ENCODE data around the gene SYCE1.

SYCE1 gene

DNA sequence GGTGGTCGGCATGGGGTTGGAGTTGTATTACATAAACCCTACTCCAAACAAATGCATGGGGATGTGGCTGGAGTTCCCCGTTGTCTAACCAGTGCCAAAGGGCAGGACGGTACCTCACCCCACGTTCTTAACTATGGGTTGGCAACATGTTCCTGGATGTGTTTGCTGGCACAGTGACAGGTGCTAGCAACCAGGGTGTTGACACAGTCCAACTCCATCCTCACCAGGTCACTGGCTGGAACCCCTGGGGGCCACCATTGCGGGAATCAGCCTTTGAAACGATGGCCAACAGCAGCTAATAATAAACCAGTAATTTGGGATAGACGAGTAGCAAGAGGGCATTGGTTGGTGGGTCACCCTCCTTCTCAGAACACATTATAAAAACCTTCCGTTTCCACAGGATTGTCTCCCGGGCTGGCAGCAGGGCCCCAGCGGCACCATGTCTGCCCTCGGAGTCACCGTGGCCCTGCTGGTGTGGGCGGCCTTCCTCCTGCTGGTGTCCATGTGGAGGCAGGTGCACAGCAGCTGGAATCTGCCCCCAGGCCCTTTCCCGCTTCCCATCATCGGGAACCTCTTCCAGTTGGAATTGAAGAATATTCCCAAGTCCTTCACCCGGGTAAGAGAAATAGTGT lies 38.3 kb downstream of the SYCE1 start, which contains the start of gene CYP2E1:
TSS of gene CYP2E1 (plus strand) at position 407 of the 632 bp plus-strand sequence. CDS start at position 440, 33 bp downstream.
- Histone ChIP-seq H3K9me3 (ENCODE audit: insufficient read depth, low read length, severe bottlenecking) (peaks cover 4% of the 10 kb centered on the region), H3K4me2 (ENCODE audit: insufficient read depth, low read length) (no peak within 1 kb of the TSS), H2AFZ (ENCODE audit: low read depth, low read length) (no peak within 1 kb of the TSS), H3K9ac (ENCODE audit: low read depth, low read length) (no peak within 1 kb of the TSS), H3K4me1 (ENCODE audit: insufficient read depth, low read length) (no peaks in the 10 kb centered on the region), H3K27ac (ENCODE audit: low read length) (no peak within 1 kb of the TSS), H3K27me3 (ENCODE audit: insufficient read depth, low read length, poor library complexity) (no peaks in the 10 kb centered on the region), H3K36me3 (ENCODE audit: insufficient read depth, low read length) (no peaks in the 10 kb centered on the region), H4K20me1 (ENCODE audit: insufficient read depth, low read length) (no peaks in the 10 kb centered on the region), H3K4me3 (ENCODE audit: low read depth in 1 of 2, low read length in 2 of 2) (no peak within 1 kb of the TSS), H3K79me2 (ENCODE audit: insufficient read depth, low read length) (no peaks in the 10 kb centered on the region)
- ATAC-seq (ENCODE audit: insufficient read depth, low read depth) (no peak), DNase-seq (no peak)
- TF ChIP-seq EZH2 (IDR thresholded peaks at IDR 0.05; ENCODE audit: borderline replicate concordance, low read depth, low read length, severe bottlenecking), result no peak
- TF ChIP-seq, protein P1, sequence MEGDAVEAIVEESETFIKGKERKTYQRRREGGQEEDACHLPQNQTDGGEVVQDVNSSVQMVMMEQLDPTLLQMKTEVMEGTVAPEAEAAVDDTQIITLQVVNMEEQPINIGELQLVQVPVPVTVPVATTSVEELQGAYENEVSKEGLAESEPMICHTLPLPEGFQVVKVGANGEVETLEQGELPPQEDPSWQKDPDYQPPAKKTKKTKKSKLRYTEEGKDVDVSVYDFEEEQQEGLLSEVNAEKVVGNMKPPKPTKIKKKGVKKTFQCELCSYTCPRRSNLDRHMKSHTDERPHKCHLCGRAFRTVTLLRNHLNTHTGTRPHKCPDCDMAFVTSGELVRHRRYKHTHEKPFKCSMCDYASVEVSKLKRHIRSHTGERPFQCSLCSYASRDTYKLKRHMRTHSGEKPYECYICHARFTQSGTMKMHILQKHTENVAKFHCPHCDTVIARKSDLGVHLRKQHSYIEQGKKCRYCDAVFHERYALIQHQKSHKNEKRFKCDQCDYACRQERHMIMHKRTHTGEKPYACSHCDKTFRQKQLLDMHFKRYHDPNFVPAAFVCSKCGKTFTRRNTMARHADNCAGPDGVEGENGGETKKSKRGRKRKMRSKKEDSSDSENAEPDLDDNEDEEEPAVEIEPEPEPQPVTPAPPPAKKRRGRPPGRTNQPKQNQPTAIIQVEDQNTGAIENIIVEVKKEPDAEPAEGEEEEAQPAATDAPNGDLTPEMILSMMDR (IDR thresholded peaks at IDR 0.05; ENCODE audit: borderline replicate concordance, extremely low read depth, low read length, poor library complexity, severe bottlenecking), result no peak

DNA sequence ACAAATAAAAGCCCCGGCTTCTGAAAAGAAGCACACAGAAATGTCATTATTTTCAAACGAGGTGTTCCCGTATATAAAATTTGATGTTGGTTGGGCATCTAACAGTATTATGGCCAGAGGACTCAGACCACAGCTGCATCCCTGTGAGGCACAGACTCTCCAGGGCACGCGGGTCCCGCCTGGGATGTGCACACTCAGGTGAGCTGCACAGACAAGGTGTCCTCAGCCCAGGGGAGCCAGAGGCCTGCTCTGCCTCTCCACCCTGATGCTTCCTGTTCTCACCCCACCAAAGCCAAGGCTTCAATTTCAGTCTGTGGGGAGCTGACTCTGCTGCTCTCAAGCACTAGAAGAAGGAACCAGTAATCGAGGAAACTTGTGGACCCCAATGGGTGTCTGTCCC lies 39.9 kb downstream of the SYCE1 start:
- Histone ChIP-seq H3K79me2 (ENCODE audit: insufficient read depth, low read length) (no peaks in the 10 kb centered on the region), H3K27me3 (ENCODE audit: insufficient read depth, low read length, poor library complexity) (no peaks in the 10 kb centered on the region), H3K4me1 (ENCODE audit: insufficient read depth, low read length) (peaks cover 6% of the 10 kb centered on the region), H3K36me3 (ENCODE audit: insufficient read depth, low read length) (no peaks in the 10 kb centered on the region), H3K9me3 (ENCODE audit: insufficient read depth, low read length, severe bottlenecking) (peaks cover 4% of the 10 kb centered on the region), H2AFZ (ENCODE audit: low read depth, low read length) (no peak overlapping the region), H4K20me1 (ENCODE audit: insufficient read depth, low read length) (no peaks in the 10 kb centered on the region), H3K4me2 (ENCODE audit: insufficient read depth, low read length) (no peak overlapping the region), H3K27ac (ENCODE audit: low read length) (no peak overlapping the region), H3K9ac (ENCODE audit: low read depth, low read length) (no peak overlapping the region), H3K4me3 (ENCODE audit: low read depth in 1 of 2, low read length in 2 of 2) (no peak overlapping the region)
- ATAC-seq (ENCODE audit: insufficient read depth, low read depth) (no peak), DNase-seq (no peak)
- TF ChIP-seq EZH2 (IDR thresholded peaks at IDR 0.05; ENCODE audit: borderline replicate concordance, low read depth, low read length, severe bottlenecking), result no peak
- TF ChIP-seq, protein P1 (IDR thresholded peaks at IDR 0.05; ENCODE audit: borderline replicate concordance, extremely low read depth, low read length, poor library complexity, severe bottlenecking), result no peak

DNA sequence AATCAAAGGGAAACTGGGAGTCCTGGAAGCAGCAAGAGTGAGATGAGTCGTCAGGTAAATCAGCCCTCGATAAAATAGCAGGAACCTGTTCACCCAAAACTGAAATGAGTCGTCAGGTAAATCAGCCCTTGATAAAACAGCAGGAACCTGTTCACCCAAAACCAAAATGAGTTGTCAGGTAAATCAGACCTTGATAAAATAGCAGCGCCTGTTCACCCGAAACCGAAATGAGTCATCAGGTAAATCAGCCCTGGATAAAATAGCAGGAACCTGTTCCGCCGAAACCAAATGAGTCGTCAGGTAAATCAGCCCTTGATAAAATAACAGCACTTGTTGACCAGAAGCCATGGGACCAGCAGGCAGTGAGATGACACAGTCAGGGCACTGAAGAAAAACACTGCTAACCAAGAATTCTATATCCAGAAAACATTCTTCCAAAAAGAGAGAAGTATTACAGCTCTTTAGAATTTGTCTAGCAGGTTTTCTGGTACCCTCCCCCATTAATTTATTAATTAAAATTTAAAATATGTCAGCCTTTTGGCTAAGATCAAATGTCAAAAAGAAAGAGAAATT lies 41.7 kb downstream of the SYCE1 start:
- ATAC-seq (ENCODE audit: insufficient read depth, low read depth), result no peak
- H3K9ac ChIP-seq (ENCODE audit: low read depth, low read length), result no peak overlapping the region

More for the DNA sequence above, 41.7 kb downstream of the SYCE1 start:
- peaks cover 16% of the 10 kb centered on the region for H3K4me1 ChIP-seq (ENCODE audit: insufficient read depth, low read length)
- H3K27ac ChIP-seq (ENCODE audit: low read length), result no peak overlapping the region
- H3K27me3 ChIP-seq (ENCODE audit: insufficient read depth, low read length, poor library complexity), result no peaks in the 10 kb centered on the region
- TF ChIP-seq, protein P1 (IDR thresholded peaks at IDR 0.05; ENCODE audit: borderline replicate concordance, extremely low read depth, low read length, poor library complexity, severe bottlenecking), result no peak
- no peak for TF ChIP-seq EZH2 (IDR thresholded peaks at IDR 0.05; ENCODE audit: borderline replicate concordance, low read depth, low read length, severe bottlenecking)
- DNase-seq, result no peak
- no peak overlapping the region for H3K4me2 ChIP-seq (ENCODE audit: insufficient read depth, low read length)
- no peaks in the 10 kb centered on the region for H4K20me1 ChIP-seq (ENCODE audit: insufficient read depth, low read length)
- no peak overlapping the region for H2AFZ ChIP-seq (ENCODE audit: low read depth, low read length)
- peaks cover 4% of the 10 kb centered on the region for H3K9me3 ChIP-seq (ENCODE audit: insufficient read depth, low read length, severe bottlenecking)
- H3K79me2 ChIP-seq (ENCODE audit: insufficient read depth, low read length), result no peaks in the 10 kb centered on the region
- H3K36me3 ChIP-seq (ENCODE audit: insufficient read depth, low read length), result no peaks in the 10 kb centered on the region
- H3K4me3 ChIP-seq (ENCODE audit: low read depth in 1 of 2, low read length in 2 of 2), result no peak overlapping the region

Data from DND-41 (cell line).